A673 (cell line): ENCODE measurements around the gene PDXDC1.
"Not testable (repeated sequence)": the region's sequence is repeated elsewhere in the genome, so short reads cannot be mapped to it uniquely, and the experiment has no call there.

Experiments
- CTCF ChIP-seq: fragments of 300-800, 200-600 bp; sonication (generic); conservative IDR thresholded peaks from 2 replicates; pipeline ENCODE4 v1.5.1; 2017; ENCODE audit warnings: low read depth, mild to moderate bottlenecking, antibody characterized with exemption, low read length, moderate library complexity, mixed read lengths
- EZH2 ChIP-seq: fragments of 200-600 bp; sonication (generic); IDR thresholded peaks from 2 replicates; pipeline ENCODE4 v1.6.1; 2017; ENCODE audit warnings: borderline replicate concordance, low read depth, mild to moderate bottlenecking, mixed read lengths, antibody characterized with exemption, low read length; ENCODE audit not compliant: poor library complexity, severe bottlenecking

GRCh38 chr16:14978281-14978680 lies 3.5 kb downstream of the PDXDC1 start:
- TF ChIP-seq CTCF, EZH2: not testable (repeated sequence)
